Neural crest cell (in vitro differentiated cells): ENCODE data around the gene C3orf80. TPM values are rescaled to one million over a fixed set of nuclear protein-coding genes. Genes with fewer than 3 reads are reported as not detected.

Experiments used
- DNase-seq: peaks from one replicate; pipeline ENCODE4 v3.0.0; 2021; ENCODE audit warnings: low read depth, mixed read lengths, low spot score
- H3K27ac Mint-ChIP-seq: one replicate; pipeline ENCODE4 v1.8.0; 2021; ENCODE audit warnings: mild to moderate bottlenecking, mixed read lengths; ENCODE audit not compliant: unreplicated experiment
- H3K27me3 Mint-ChIP-seq: 2 replicates; pipeline ENCODE4 v1.8.0; 2021; ENCODE audit warnings: low read depth, mild to moderate bottlenecking, mixed read lengths
- H3K36me3 Mint-ChIP-seq: 2 replicates; pipeline ENCODE4 v1.8.0; 2021; ENCODE audit warnings: low read depth, mild to moderate bottlenecking, mixed read lengths
- H3K4me1 Mint-ChIP-seq: 2 replicates; pipeline ENCODE4 v1.8.0; 2021; ENCODE audit warnings: mixed read lengths
- H3K4me3 Mint-ChIP-seq: one replicate; pipeline ENCODE4 v1.8.0; 2021; ENCODE audit warnings: mild to moderate bottlenecking, mixed read lengths
- H3K9me3 Mint-ChIP-seq: 2 replicates; pipeline ENCODE4 v1.8.0; 2021; ENCODE audit warnings: mixed read lengths
- CTCF ChIP-seq: fragments of 200-600 bp; sonication (generic); conservative IDR thresholded peaks from 2 replicates; pipeline ENCODE4 v1.5.0; 2021; ENCODE audit warnings: antibody characterized with exemption, mild to moderate bottlenecking
- total RNA-seq: library from RNA; stranded (reverse); gene quantifications from 2 replicates; pipeline ENCODE4 v1.2.1, GENCODE V29; 2021

The C3orf80 gene
- total RNA-seq, 1 donor from 2014 or later = 0.44 TPM

GRCh38 chr3:160217675-160218074 is 7.5 kb upstream of the C3orf80 start:
- H3K9me3 Mint-ChIP-seq = no peaks in the 10 kb centered on the region
- H3K27me3 Mint-ChIP-seq = peaks cover 29% of the 10 kb centered on the region
- H3K27ac Mint-ChIP-seq = no peak overlapping the region
- H3K4me3 Mint-ChIP-seq = no peak overlapping the region
- DNase-seq = no peak
- TF ChIP-seq CTCF = no peak
- no peaks in the 10 kb centered on the region for H3K36me3 Mint-ChIP-seq
- H3K4me1 Mint-ChIP-seq = no peaks in the 10 kb centered on the region

- Mint-ChIP-seq H3K27ac (no peak overlapping the region), H3K4me1 (no peaks in the 10 kb centered on the region), H3K27me3 (peaks cover 34% of the 10 kb centered on the region)
Observed at GRCh38 chr3:160218136-160218535, 7.1 kb upstream of the C3orf80 start.

GRCh38 chr3:160220038-160220437 is 5.2 kb upstream of the C3orf80 start:
- Mint-ChIP-seq H3K36me3 (no peaks in the 10 kb centered on the region), H3K9me3 (no peaks in the 10 kb centered on the region), H3K27ac (no peak overlapping the region), H3K27me3 (peaks cover 52% of the 10 kb centered on the region), H3K4me1 (peaks cover 5% of the 10 kb centered on the region), H3K4me3 (no peak overlapping the region)
- no peak for TF ChIP-seq CTCF
- DNase-seq = no peak

More at GRCh38 chr3:160218136-160218535, 7.1 kb upstream of the C3orf80 start:
- H3K36me3 Mint-ChIP-seq = no peaks in the 10 kb centered on the region
- no peak for TF ChIP-seq CTCF
- H3K4me3 Mint-ChIP-seq = no peak overlapping the region
- H3K9me3 Mint-ChIP-seq = no peaks in the 10 kb centered on the region
- DNase-seq = no peak

GRCh38 chr3:160221019-160221418 is 4.2 kb upstream of the C3orf80 start:
- H3K27ac Mint-ChIP-seq = no peak overlapping the region
- H3K9me3 Mint-ChIP-seq = no peaks in the 10 kb centered on the region
- no peaks in the 10 kb centered on the region for H3K36me3 Mint-ChIP-seq
- H3K4me1 Mint-ChIP-seq = peaks cover 5% of the 10 kb centered on the region
- peaks cover 54% of the 10 kb centered on the region for H3K27me3 Mint-ChIP-seq
- H3K4me3 Mint-ChIP-seq = no peak overlapping the region
- DNase-seq = no peak
- TF ChIP-seq CTCF = no peak

GRCh38 chr3:160224256-160224655 is 966 bp upstream of the C3orf80 start:
- Mint-ChIP-seq H3K36me3 (no peaks in the 10 kb centered on the region), H3K4me1 (peaks cover 12% of the 10 kb centered on the region), H3K4me3 (peak overlapping the region; percentile 92), H3K9me3 (no peaks in the 10 kb centered on the region), H3K27me3 (peaks cover 74% of the 10 kb centered on the region), H3K27ac (no peak overlapping the region)
- DNase-seq = no peak
- TF ChIP-seq CTCF = no peak

GRCh38 chr3:160224811-160225175 is 429 bp upstream of the C3orf80 start:
- peaks cover 12% of the 10 kb centered on the region for H3K4me1 Mint-ChIP-seq
- peak; percentile 6 for DNase-seq
- no peaks in the 10 kb centered on the region for H3K36me3 Mint-ChIP-seq
- H3K9me3 Mint-ChIP-seq = no peaks in the 10 kb centered on the region
- no peak for TF ChIP-seq CTCF
- no peak overlapping the region for H3K27ac Mint-ChIP-seq
- H3K27me3 Mint-ChIP-seq = peaks cover 77% of the 10 kb centered on the region
- peak overlapping the region; percentile 92 for H3K4me3 Mint-ChIP-seq
